Liver (tissue), 3 donors: ENCODE data around the gene ZNF775.

ENCODE experiments used
- ATF3 ChIP-seq: IDR thresholded peaks from 2 replicates; pipeline ENCODE4 v1.6.1; 2016; ENCODE audit warnings: antibody characterized with exemption
- CTCF ChIP-seq: fragments of 150-350 bp; IDR thresholded peaks from 2 replicates; pipeline ENCODE4 v1.5.1; 2017; ENCODE audit warnings: improper control_type of control experiment, low read depth, low read length; ENCODE audit not compliant: missing input control
- EGR1 ChIP-seq, 2 donors: IDR thresholded peaks; 2 replicates each; pipeline ENCODE4 v1.6.1; 2016 to 2018; ENCODE audit warnings: antibody characterized with exemption in 2 of 2, low read depth in 2 of 2
- JUND ChIP-seq, 2 donors: IDR thresholded peaks; 2 replicates each; pipeline ENCODE4 v1.6.1; 2016; ENCODE audit warnings: antibody characterized with exemption in 2 of 2
- MAX ChIP-seq: IDR thresholded peaks from 2 replicates; pipeline ENCODE4 v1.6.1; 2016; ENCODE audit warnings: antibody characterized with exemption
- NR2F2 ChIP-seq: IDR thresholded peaks from 2 replicates; pipeline ENCODE4 v1.6.1; 2016; ENCODE audit warnings: antibody characterized with exemption
- RAD21 ChIP-seq, 2 donors: IDR thresholded peaks; 2 replicates each; pipeline ENCODE4 v1.6.1; 2016; ENCODE audit warnings: antibody characterized with exemption in 2 of 2, mild to moderate bottlenecking in 2 of 2
- REST ChIP-seq: IDR thresholded peaks from 2 replicates; pipeline ENCODE4 v1.6.1; 2016; ENCODE audit warnings: antibody characterized with exemption, mild to moderate bottlenecking
- RXRA ChIP-seq, 2 donors: IDR thresholded peaks; 2 replicates each; pipeline ENCODE4 v1.6.1; 2017 to 2018; ENCODE audit warnings: antibody characterized with exemption in 2 of 2, mild to moderate bottlenecking in 1 of 2
- TAF1 ChIP-seq: conservative IDR thresholded peaks from 2 replicates; pipeline ENCODE4 v1.6.1; 2016; ENCODE audit warnings: antibody characterized with exemption, mild to moderate bottlenecking
- YY1 ChIP-seq: IDR thresholded peaks from 2 replicates; pipeline ENCODE4 v1.6.1; 2016; ENCODE audit warnings: antibody characterized with exemption, mild to moderate bottlenecking
- donor health status: healthy.
- donor health status: healthy.

GRCh38 chr7:150379441-150380379 lies 580 bp downstream of the ZNF775 start:
- TF ChIP-seq YY1 (no peak), NR2F2 (no peak), CTCF (no peak), JUND (IDR thresholded peaks at IDR 0.05) (no peak), RXRA (IDR thresholded peaks at IDR 0.05) (no peak), EGR1 (IDR thresholded peaks at IDR 0.05; ENCODE audit: low read depth in 2 of 2) (no peak), REST (no peak), ATF3 (no peak), TAF1 (no peak), MAX (no peak), RAD21 (IDR thresholded peaks at IDR 0.05) (no peak)
